AG09309 (cell line): Measurements from ENCODE around the gene HIPK1.

Experiments
- DNase-seq: peaks from one replicate; pipeline ENCODE4 v3.0.0-alpha.2; 2010; ENCODE audit warnings: low read depth
- H3K4me3 ChIP-seq: 2 replicates; pipeline ENCODE4 v1.5.1; 2011; ENCODE audit warnings: mild to moderate bottlenecking, low read depth, low read length, moderate library complexity; ENCODE audit not compliant: control insufficient read depth
- CTCF ChIP-seq: IDR thresholded peaks from 2 replicates; pipeline ENCODE4 v1.5.1; 2011; ENCODE audit warnings: mild to moderate bottlenecking, low read depth, low read length, inconsistent platforms; ENCODE audit not compliant: insufficient read depth, control insufficient read depth; ENCODE audit errors: missing control alignments

HIPK1 gene

GRCh38 chr1:113891631-113892220, 37.4 kb upstream of the HIPK1 start:
- TF ChIP-seq CTCF: no peak
- H3K4me3 ChIP-seq: no peak overlapping the region
- DNase-seq: no peak

- no peak overlapping the region for H3K4me3 ChIP-seq
- no peak for DNase-seq
- TF ChIP-seq CTCF: no peak
Observed at GRCh38 chr1:113893267-113893666, 35.9 kb upstream of the HIPK1 start.

GRCh38 chr1:113895098-113895497, 34.0 kb upstream of the HIPK1 start:
- TF ChIP-seq CTCF: no peak
- no peak overlapping the region for H3K4me3 ChIP-seq
- no peak for DNase-seq

- TF ChIP-seq CTCF: no peak
- H3K4me3 ChIP-seq: no peak overlapping the region
- no peak for DNase-seq
Observed at GRCh38 chr1:113895961-113896360, 33.2 kb upstream of the HIPK1 start.

- TF ChIP-seq CTCF: no peak
- DNase-seq: no peak
Observed at GRCh38 chr1:113898241-113898814, 30.8 kb upstream of the HIPK1 start.

GRCh38 chr1:113899111-113899510, 30.0 kb upstream of the HIPK1 start:
- no peak for DNase-seq
- TF ChIP-seq CTCF: no peak
- H3K4me3 ChIP-seq: no peak overlapping the region

More at GRCh38 chr1:113898241-113898814, 30.8 kb upstream of the HIPK1 start:
- no peak overlapping the region for H3K4me3 ChIP-seq
